ENCODE results near the gene DDX39B.

The DDX39B gene

DNA sequence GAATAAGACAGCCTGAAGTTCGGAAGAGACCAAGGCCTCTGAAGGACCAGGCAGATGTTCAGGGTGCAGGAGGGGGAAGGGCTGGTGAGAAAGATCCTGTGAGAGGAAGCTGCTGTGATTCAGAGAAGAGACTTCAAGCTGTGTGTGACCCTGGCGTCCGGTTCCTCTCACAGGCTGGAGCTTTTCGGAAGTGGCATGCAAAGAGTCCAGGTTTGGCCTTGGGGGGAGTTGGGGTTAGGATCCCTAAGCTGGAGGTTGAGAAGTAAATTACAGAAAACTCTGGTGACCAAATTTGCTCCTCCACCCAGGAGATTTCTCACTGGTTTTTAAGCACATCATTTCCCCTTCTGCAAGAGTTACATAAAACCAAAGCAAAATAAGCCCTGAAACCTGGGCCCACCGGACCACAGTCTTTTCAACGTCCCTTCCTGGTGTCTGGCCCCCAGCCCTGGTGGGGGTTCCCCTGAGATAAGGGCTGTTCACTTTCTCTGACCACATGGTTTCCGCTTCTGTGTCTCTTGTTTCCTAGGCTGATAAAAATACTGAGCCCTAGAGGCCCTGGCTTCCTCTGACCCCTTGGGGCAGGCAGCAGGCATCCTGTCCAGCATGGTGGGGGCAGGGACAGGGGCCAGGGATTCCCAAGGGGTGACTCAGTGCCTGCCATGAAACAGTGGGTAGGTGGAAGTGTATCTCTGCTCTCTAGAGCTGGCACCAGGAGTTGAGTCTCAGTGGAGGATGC lies 18.3 kb upstream of the DDX39B start:
- H3K27ac ChIP-seq (ENCODE audit: extremely low read depth, low read depth, low read length), result no peak overlapping the region
- TF ChIP-seq ZNF26 (tag by site-specific recombination; IDR thresholded peaks at IDR 0.05) (no peak), ZBTB48 (tag by site-specific recombination; IDR thresholded peaks at IDR 0.05) (peak; percentile 19; the same call in 1 of the 2 replicates)
- CTCF ChIA-PET, result interaction anchor here (1.0 to 4.1 kb wide), 7 partner anchors 13 to 38 kb away, joined by 3 to 29 read pairs (median 4); partner anchors contain the start of genes ATP6V1G2 and LST1
- no peak overlapping the region for H3K4me3 ChIP-seq (ENCODE audit: low read depth, low read length)
- POLR2A ChIA-PET, result interaction anchor here (1.0 to 1.3 kb wide), 2 partner anchors 18 to 19 kb away, joined by 3 read pairs; partner anchors contain the start of gene DDX39B
- no peaks in the 10 kb centered on the region for H3K4me1 ChIP-seq (ENCODE audit: control insufficient read depth, insufficient read depth, low read length)
- no peaks in the 10 kb centered on the region for H3K9me3 ChIP-seq (ENCODE audit: control insufficient read depth, insufficient read depth, low read depth, low read length)
- peaks cover 5 to 52% of the 10 kb centered on the region in 2 experiments; a peak in 2 of 3 replicates for H3K36me3 ChIP-seq (ENCODE audit: control insufficient read depth in 2 of 2, insufficient read depth in 1 of 2, low read length in 2 of 2)

DNA sequence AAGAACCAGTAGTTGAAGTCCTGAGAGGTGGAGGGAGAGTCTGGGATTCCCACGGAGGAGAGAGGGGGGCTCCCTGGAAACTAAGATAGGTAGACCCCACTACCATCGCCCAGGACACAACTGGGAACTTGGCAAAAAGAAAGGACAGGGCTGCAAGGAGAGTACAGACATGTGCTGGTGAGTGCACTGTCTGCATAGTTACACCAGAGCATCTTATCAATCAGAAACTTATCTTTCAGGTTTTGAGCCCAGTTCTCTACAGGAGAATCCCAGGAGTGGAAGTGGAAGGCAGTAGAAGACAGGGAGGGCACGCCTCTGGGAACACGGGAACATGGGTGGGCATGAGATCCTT lies 17.8 kb upstream of the DDX39B start:
- peaks cover 6 to 55% of the 10 kb centered on the region in 2 experiments; a peak in 2 of 3 replicates for H3K36me3 ChIP-seq (ENCODE audit: control insufficient read depth in 2 of 2, insufficient read depth in 1 of 2, low read length in 2 of 2)
- no peaks in the 10 kb centered on the region for H3K4me1 ChIP-seq (ENCODE audit: control insufficient read depth, insufficient read depth, low read length)
- POLR2A ChIA-PET, result interaction anchor here (1.3 kb wide), 1 partner anchor 17 kb away, joined by 3 read pairs; no protein-coding TSS in a partner anchor
- no peak overlapping the region for H3K27ac ChIP-seq (ENCODE audit: extremely low read depth, low read depth, low read length)
- CTCF ChIA-PET, result interaction anchor here (1.1 to 4.1 kb wide), 6 partner anchors 13 to 38 kb away, joined by 3 to 29 read pairs (median 4); partner anchors contain the start of genes ATP6V1G2 and LST1
- H3K4me3 ChIP-seq (ENCODE audit: low read depth, low read length), result no peak overlapping the region
- TF ChIP-seq ZNF785 (tag by site-specific recombination; IDR thresholded peaks at IDR 0.05) (no peak), ZNF548 (tag by site-specific recombination; IDR thresholded peaks at IDR 0.05) (no peak), ZNF707 (tag by site-specific recombination; IDR thresholded peaks at IDR 0.05) (no peak), SALL2 (tag by site-specific recombination; IDR thresholded peaks at IDR 0.05; ENCODE audit: borderline replicate concordance) (no peak), ZNF704 (tag by site-specific recombination; IDR thresholded peaks at IDR 0.05) (no peak), ZSCAN30 (tag by site-specific recombination; IDR thresholded peaks at IDR 0.05) (no peak), OSR2 (tag by site-specific recombination; IDR thresholded peaks at IDR 0.05) (no peak), ZNF692 (tag by site-specific recombination; IDR thresholded peaks at IDR 0.05) (no peak)
- TF ChIP-seq, protein P1, sequence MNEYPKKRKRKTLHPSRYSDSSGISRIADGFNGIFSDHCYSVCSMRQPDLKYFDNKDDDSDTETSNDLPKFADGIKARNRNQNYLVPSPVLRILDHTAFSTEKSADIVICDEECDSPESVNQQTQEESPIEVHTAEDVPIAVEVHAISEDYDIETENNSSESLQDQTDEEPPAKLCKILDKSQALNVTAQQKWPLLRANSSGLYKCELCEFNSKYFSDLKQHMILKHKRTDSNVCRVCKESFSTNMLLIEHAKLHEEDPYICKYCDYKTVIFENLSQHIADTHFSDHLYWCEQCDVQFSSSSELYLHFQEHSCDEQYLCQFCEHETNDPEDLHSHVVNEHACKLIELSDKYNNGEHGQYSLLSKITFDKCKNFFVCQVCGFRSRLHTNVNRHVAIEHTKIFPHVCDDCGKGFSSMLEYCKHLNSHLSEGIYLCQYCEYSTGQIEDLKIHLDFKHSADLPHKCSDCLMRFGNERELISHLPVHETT (tag by site-specific recombination; IDR thresholded peaks at IDR 0.05), result no peak
- H3K9me3 ChIP-seq (ENCODE audit: control insufficient read depth, insufficient read depth, low read depth, low read length), result no peaks in the 10 kb centered on the region

DNA sequence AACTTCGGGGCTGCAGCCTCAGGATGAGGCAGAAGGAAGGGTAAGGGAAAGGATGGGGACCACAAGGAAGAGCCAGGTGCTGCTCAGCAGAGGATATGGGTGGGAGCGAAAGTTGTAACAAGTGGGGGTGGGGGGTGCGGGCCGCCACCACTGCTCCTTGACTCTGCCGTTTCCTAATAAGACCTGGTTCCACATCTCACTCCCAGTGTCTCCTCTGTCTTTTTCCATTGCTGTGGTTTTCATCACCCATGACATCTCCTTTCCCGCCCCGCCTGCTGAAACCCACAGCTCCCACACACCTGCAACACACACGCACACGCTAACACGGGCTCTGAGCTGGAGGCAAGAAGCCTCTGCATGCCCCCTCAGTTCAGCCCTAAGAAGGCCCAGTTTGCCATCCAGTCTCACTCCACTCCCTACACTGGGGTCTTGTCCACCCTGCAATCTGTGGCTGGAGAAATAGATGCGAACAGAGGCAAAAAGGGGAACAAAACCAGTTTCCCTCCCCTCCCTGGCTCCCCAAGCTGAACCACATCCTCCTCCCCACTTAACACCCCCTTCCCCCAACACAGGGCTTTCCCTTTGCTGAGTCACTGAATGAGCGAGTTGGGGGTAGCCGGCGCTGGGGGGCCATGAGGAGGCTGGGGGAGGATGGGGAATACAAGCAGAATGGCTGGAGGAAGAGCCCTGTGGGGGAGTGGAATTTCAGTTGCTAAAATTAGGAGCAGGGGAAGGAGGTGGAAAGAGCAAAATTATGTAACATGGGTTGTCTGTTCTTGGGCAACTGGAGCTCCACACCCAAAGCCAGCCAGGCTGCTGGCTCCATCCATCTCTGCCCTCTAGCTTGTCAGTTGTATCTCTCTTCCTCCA lies 17.1 kb upstream of the DDX39B start:
- Histone ChIP-seq H3K4me1 (ENCODE audit: control insufficient read depth, insufficient read depth, low read length) (no peaks in the 10 kb centered on the region), H3K27ac (ENCODE audit: extremely low read depth, low read depth, low read length) (no peak overlapping the region), H3K36me3 (ENCODE audit: control insufficient read depth in 2 of 2, insufficient read depth in 1 of 2, low read length in 2 of 2) (peaks cover 12 to 61% of the 10 kb centered on the region in 2 experiments; a peak in 2 of 3 replicates), H3K9me3 (ENCODE audit: control insufficient read depth, insufficient read depth, low read depth, low read length) (no peaks in the 10 kb centered on the region), H3K4me3 (ENCODE audit: low read depth, low read length) (no peak overlapping the region)
- ChIA-PET CTCF (interaction anchor here (1.1 to 4.1 kb wide), 6 partner anchors 13 to 66 kb away, joined by 3 to 29 read pairs (median 6); partner anchors contain the start of genes ATP6V1G2 and LST1), POLR2A (no interaction called here)
- TF ChIP-seq ZFHX2 (tag by site-specific recombination; conservative IDR thresholded peaks at IDR 0.05), result peak; percentile 51
- no peak for TF ChIP-seq PRDM2 (tag by site-specific recombination; IDR thresholded peaks at IDR 0.05; ENCODE audit: borderline replicate concordance)
- no peak for TF ChIP-seq ZNF658 (tag by site-specific recombination; IDR thresholded peaks at IDR 0.05)
